Activated T-helper 1 cell treated with anti-CD3 and anti-CD28 coated beads, Interleukin-12 subunit alpha, Interleukin-12 subunit beta, Interleukin-2, Interleukin-4 antibody, amounts not matched to agents 30 ng/mL and 10 ng/mL and 1 ng/mL, durations not matched to agents 14 hours and 24 hours and 36 hours (primary cell): ENCODE measurements around the gene TNNI2. TPM values are rescaled to one million over a fixed set of nuclear protein-coding genes. Genes with fewer than 3 reads are reported as not detected.
"Not testable (repeated sequence)": the region's sequence is repeated elsewhere in the genome, so short reads cannot be mapped to it uniquely, and the experiment has no call there.

Source experiments
- DNase-seq: peaks from one replicate; pipeline ENCODE4 v3.0.0; 2021; ENCODE audit warnings: low spot score
- H3K27ac Mint-ChIP-seq: one replicate; pipeline ENCODE4 v1.8.0; 2021; ENCODE audit warnings: mild to moderate bottlenecking, mixed read lengths
- H3K27me3 Mint-ChIP-seq: one replicate; pipeline ENCODE4 v1.8.0; 2022; ENCODE audit warnings: mild to moderate bottlenecking, moderate library complexity, mixed read lengths; ENCODE audit not compliant: insufficient read depth
- H3K36me3 Mint-ChIP-seq: one replicate; pipeline ENCODE4 v1.8.0; 2021; ENCODE audit warnings: low read depth, mixed read lengths
- H3K4me1 Mint-ChIP-seq: one replicate; pipeline ENCODE4 v1.8.0; 2021; ENCODE audit warnings: low read depth, mixed read lengths
- H3K4me3 Mint-ChIP-seq: one replicate; pipeline ENCODE4 v1.8.0; 2021; ENCODE audit warnings: mild to moderate bottlenecking, moderate library complexity, mixed read lengths
- H3K9me3 Mint-ChIP-seq: one replicate; pipeline ENCODE4 v1.8.0; 2021; ENCODE audit warnings: mixed read lengths
- intact Hi-C: fragments of 100-400 bp; cut with micrococcal nuclease; formaldehyde crosslinking; loops from one replicate; pipeline ENCODE4 v1.15.1; 2024
- total RNA-seq: library from RNA; stranded (reverse); gene quantifications from 2 replicates; pipeline ENCODE4 v1.2.3, GENCODE V29; 2022

The TNNI2 gene
- total RNA-seq, 1 donor from 2014 or later: not detected

GRCh38 chr11:1866776-1867175 is 28.0 kb downstream of the TNNI2 start:
- peaks cover 2% of the 10 kb centered on the region for H3K27me3 Mint-ChIP-seq
- H3K27ac Mint-ChIP-seq: no peak overlapping the region
- H3K4me1 Mint-ChIP-seq: peaks cover 9% of the 10 kb centered on the region
- peaks cover 5% of the 10 kb centered on the region for H3K36me3 Mint-ChIP-seq
- intact Hi-C loops: no loop called here
- no peak for DNase-seq
- H3K4me3 Mint-ChIP-seq: no peak overlapping the region
- H3K9me3 Mint-ChIP-seq: no peaks in the 10 kb centered on the region

GRCh38 chr11:1867381-1867780 is 28.6 kb downstream of the TNNI2 start:
- Mint-ChIP-seq H3K4me1 (peaks cover 9% of the 10 kb centered on the region), H3K9me3 (no peaks in the 10 kb centered on the region), H3K27me3 (peaks cover 2% of the 10 kb centered on the region), H3K36me3 (peaks cover 5% of the 10 kb centered on the region), H3K4me3 (no peak overlapping the region), H3K27ac (no peak overlapping the region)
- DNase-seq: no peak
- intact Hi-C loops: no loop called here

- H3K4me3 Mint-ChIP-seq: no peak overlapping the region
- H3K27ac Mint-ChIP-seq: no peak overlapping the region
- intact Hi-C loops: no loop called here
- H3K27me3 Mint-ChIP-seq: peaks cover 2% of the 10 kb centered on the region
- no peak for DNase-seq
- peaks cover 9% of the 10 kb centered on the region for H3K4me1 Mint-ChIP-seq
- H3K9me3 Mint-ChIP-seq: no peaks in the 10 kb centered on the region
- peaks cover 5% of the 10 kb centered on the region for H3K36me3 Mint-ChIP-seq
These were observed 29.4 kb downstream of the TNNI2 start for GRCh38 chr11:1868056-1868635.

GRCh38 chr11:1868636-1869291 is 30.0 kb downstream of the TNNI2 start:
- intact Hi-C loops: no loop called here
- Mint-ChIP-seq H3K27ac (no peak overlapping the region), H3K4me1 (peaks cover 9% of the 10 kb centered on the region)

GRCh38 chr11:1869427-1870325 is 30.9 kb downstream of the TNNI2 start:
- DNase-seq: no peak
- intact Hi-C loops: loop anchor here (2.0 kb wide), 1 partner anchor 15 kb away; no protein-coding TSS in a partner anchor
- peaks cover 2% of the 10 kb centered on the region for H3K27me3 Mint-ChIP-seq
- H3K27ac Mint-ChIP-seq: no peak overlapping the region
- peaks cover 5% of the 10 kb centered on the region for H3K36me3 Mint-ChIP-seq
- no peak overlapping the region for H3K4me3 Mint-ChIP-seq
- H3K4me1 Mint-ChIP-seq: peaks cover 9% of the 10 kb centered on the region
- H3K9me3 Mint-ChIP-seq: no peaks in the 10 kb centered on the region

More at GRCh38 chr11:1868636-1869291, 30.0 kb downstream of the TNNI2 start:
- Mint-ChIP-seq H3K36me3 (peaks cover 5% of the 10 kb centered on the region), H3K27me3 (peaks cover 2% of the 10 kb centered on the region), H3K4me3 (no peak overlapping the region), H3K9me3 (no peaks in the 10 kb centered on the region)
- DNase-seq: no peak

- H3K27me3 Mint-ChIP-seq: peaks cover 2% of the 10 kb centered on the region
- peak overlapping the region; percentile 22 for H3K4me3 Mint-ChIP-seq
- DNase-seq: no peak
- peaks cover 9% of the 10 kb centered on the region for H3K4me1 Mint-ChIP-seq
- H3K27ac Mint-ChIP-seq: no peak overlapping the region
- no peaks in the 10 kb centered on the region for H3K9me3 Mint-ChIP-seq
- intact Hi-C loops: loop anchor here (2.0 kb wide), 1 partner anchor 16 kb away; no protein-coding TSS in a partner anchor
- peaks cover 4% of the 10 kb centered on the region for H3K36me3 Mint-ChIP-seq
These were observed 31.5 kb downstream of the TNNI2 start for GRCh38 chr11:1870326-1870696.

- Mint-ChIP-seq H3K4me3 (peak overlapping the region; percentile 22), H3K27me3 (peaks cover 2% of the 10 kb centered on the region), H3K4me1 (peaks cover 9% of the 10 kb centered on the region), H3K27ac (no peak overlapping the region), H3K9me3 (no peaks in the 10 kb centered on the region), H3K36me3 (peaks cover 1% of the 10 kb centered on the region)
- intact Hi-C loops: loop anchor here (2.0 kb wide), 1 partner anchor 16 kb away; no protein-coding TSS in a partner anchor
- no peak for DNase-seq
These were observed 32.1 kb downstream of the TNNI2 start for GRCh38 chr11:1870721-1871466.

GRCh38 chr11:1871531-1871930 is 32.8 kb downstream of the TNNI2 start:
- H3K4me1 Mint-ChIP-seq: peaks cover 9% of the 10 kb centered on the region
- H3K9me3 Mint-ChIP-seq: no peaks in the 10 kb centered on the region
- H3K27me3 Mint-ChIP-seq: peaks cover 2% of the 10 kb centered on the region
- intact Hi-C loops: loop anchor here (2.0 kb wide), 1 partner anchor 17 kb away; no protein-coding TSS in a partner anchor
- no peak overlapping the region for H3K4me3 Mint-ChIP-seq
- peaks cover 1% of the 10 kb centered on the region for H3K36me3 Mint-ChIP-seq
- no peak overlapping the region for H3K27ac Mint-ChIP-seq
- DNase-seq: no peak

- Mint-ChIP-seq H3K4me3 (no peak overlapping the region), H3K9me3 (no peaks in the 10 kb centered on the region), H3K27ac (no peak overlapping the region), H3K27me3 (peaks cover 2% of the 10 kb centered on the region), H3K36me3 (peaks cover 1% of the 10 kb centered on the region), H3K4me1 (peaks cover 9% of the 10 kb centered on the region)
- intact Hi-C loops: no loop called here
- no peak for DNase-seq
These were observed 33.6 kb downstream of the TNNI2 start for GRCh38 chr11:1872267-1872985.

GRCh38 chr11:1873048-1873812 is 34.4 kb downstream of the TNNI2 start:
- peaks cover 9% of the 10 kb centered on the region for H3K4me1 Mint-ChIP-seq
- no peak for DNase-seq
- no peaks in the 10 kb centered on the region for H3K9me3 Mint-ChIP-seq
- H3K36me3 Mint-ChIP-seq: peaks cover 1% of the 10 kb centered on the region
- peaks cover 2% of the 10 kb centered on the region for H3K27me3 Mint-ChIP-seq
- no peak overlapping the region for H3K27ac Mint-ChIP-seq
- intact Hi-C loops: no loop called here
- H3K4me3 Mint-ChIP-seq: no peak overlapping the region

GRCh38 chr11:1873813-1874150 is 35.0 kb downstream of the TNNI2 start:
- intact Hi-C loops, H3K9me3 Mint-ChIP-seq, H3K36me3 Mint-ChIP-seq, DNase-seq, H3K27me3 Mint-ChIP-seq, H3K4me1 Mint-ChIP-seq, H3K27ac Mint-ChIP-seq, H3K4me3 Mint-ChIP-seq: not testable (repeated sequence)
